Measurements from ENCODE around the gene NMBR.
"Not testable (repeated sequence)": the region's sequence is repeated elsewhere in the genome, so short reads cannot be mapped to it uniquely, and the experiment has no call there.

NMBR gene

GRCh38 chr6:142154336-142154735 is 7.4 kb upstream of the NMBR start:
- no peak for DNase-seq

DNA sequence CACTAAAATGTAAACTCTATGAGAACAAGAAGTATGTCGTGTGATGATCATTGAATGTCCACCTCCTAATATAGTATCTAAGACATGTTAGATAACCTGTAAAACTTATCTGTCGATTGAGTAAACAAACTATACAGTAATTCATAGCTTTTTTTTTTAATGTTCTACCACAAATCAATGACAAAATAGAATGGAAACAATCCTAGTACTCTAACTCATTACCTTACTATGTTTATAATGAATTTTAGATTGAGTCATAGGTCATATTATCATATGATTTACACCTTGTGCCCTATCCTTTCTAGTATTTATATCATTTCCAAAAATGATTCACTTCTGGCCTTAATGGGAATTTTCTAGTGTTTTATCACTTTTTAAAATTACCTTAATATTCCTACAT is 6.3 kb upstream of the NMBR start:
- no peak for DNase-seq

DNA sequence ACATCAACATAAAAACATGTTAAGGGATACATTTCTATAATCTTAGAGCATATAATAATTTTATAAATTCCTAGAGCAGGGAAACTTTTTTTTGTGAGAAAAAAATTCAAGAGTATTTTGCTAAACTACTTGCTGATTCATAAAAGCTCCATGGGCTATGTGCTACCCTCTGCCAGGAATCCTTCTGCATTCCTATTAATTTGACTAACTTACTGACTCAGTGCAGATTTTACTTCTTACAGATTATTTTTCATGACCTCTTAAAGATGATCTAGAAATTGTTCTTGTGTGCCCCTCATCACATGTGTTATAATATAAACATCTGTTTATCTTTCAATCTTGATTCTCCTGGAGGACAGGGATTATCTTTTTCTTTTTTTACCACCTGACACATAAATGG is 5.8 kb upstream of the NMBR start:
- DNase-seq = peak; percentile 57

DNA sequence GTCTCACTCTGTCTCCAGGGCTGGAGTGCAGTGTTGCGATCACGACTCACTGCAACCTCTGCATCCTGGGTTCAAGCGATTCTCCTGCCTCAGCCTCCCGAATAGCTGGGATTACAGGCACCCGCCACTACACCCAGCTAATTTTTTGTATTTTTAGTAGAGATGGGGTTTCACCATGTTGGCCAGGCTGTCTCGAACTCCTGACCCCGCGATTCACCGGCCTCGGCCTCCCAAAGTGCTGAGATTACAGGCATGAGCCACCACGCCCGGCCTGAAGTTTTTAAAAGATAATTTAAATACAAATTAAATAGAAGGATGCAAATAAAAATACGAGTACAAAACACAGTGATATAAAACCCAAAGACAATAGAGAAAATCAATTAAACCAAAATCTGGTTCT is 5.4 kb downstream of the NMBR start:
- not testable (repeated sequence) for DNase-seq

GRCh38 chr6:142138876-142139275 is 8.0 kb downstream of the NMBR start:
- DNase-seq = no peak

- no peak for DNase-seq
Observed at GRCh38 chr6:142132625-142133024, 14.3 kb downstream of the NMBR start, which contains the start of gene GJE1. TSS of gene GJE1 (plus strand) at chr6:142132925. CDS start at chr6:142133159, 234 bp downstream.

GRCh38 chr6:142130814-142131213 is 16.1 kb downstream of the NMBR start:
- no peak for DNase-seq

DNA sequence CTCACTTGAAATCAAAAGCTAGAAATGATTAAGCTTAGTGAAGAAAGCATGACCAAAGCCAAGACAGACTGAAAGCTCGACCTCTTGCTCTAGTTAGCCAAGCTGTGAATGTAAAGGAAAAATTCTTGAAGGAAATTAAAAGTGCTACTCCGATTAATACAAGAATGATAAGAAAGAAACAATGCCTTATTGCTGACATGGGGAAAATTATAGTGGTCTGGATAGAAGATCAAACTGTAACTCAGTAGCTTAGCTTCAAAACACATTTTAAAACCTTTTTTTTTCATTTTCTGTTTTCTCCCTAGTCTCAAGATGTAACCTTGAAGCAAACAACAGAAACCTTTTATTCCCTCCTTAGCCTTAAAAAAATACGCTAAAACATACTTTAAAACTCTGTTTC is 25.6 kb downstream of the NMBR start:
- no peak for DNase-seq

DNA sequence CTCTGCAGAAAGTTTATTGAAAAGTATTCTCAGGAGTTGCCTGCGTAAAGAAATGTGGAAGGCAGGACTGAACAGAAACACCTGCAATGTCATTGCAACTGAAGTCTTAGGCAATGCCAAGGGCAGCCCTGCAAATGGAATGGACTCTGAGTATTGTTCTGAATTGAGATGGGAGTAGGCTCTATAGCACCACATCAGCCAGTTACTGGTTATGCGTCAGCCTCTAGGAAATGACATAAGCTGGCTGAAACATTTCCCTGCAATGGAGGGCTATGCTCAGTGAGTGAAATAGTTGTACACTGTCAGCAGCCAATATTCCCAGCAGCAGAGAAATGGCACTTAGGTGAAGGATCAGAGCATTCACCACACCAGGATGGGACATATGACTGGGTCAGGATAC is 28.0 kb downstream of the NMBR start:
- peak; percentile 10 for DNase-seq

DNA sequence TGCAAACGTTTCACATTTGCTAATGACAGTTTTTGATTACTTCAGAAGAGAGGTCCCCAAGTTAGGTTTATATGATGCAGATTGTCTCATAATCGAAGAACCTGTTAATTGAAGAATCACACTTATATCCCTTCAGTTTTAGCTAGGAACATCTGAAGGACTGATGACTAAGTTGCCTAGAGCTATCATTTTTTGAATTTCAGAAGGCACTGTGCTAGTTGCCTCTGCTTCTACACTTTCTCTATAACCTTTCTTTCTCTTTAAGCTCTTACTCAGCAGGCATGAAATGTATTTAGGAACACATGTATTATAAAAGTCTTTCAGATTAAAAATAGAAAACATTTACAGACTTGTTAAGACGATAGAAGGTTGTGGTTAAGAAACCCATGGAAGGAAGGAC is 28.6 kb downstream of the NMBR start:
- no peak for DNase-seq

DNA sequence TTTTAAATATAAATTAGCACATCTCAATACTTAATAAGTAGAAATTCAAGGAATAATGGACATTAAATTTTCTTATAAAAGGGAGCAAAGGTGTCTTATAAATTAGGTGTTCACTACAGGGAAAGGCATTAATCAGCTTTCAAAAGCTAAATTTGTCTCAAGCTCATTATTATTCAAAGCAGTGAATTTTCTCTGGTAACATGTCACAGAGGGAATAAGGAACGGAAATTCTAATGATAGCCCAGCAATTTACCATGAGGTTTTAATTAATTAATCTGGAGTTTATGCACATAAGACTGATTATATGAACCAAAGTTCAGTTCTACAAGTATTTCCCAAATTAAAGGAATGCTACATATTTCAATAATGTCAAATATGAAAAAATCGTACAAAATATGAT is 29.6 kb downstream of the NMBR start:
- no peak for DNase-seq

DNA sequence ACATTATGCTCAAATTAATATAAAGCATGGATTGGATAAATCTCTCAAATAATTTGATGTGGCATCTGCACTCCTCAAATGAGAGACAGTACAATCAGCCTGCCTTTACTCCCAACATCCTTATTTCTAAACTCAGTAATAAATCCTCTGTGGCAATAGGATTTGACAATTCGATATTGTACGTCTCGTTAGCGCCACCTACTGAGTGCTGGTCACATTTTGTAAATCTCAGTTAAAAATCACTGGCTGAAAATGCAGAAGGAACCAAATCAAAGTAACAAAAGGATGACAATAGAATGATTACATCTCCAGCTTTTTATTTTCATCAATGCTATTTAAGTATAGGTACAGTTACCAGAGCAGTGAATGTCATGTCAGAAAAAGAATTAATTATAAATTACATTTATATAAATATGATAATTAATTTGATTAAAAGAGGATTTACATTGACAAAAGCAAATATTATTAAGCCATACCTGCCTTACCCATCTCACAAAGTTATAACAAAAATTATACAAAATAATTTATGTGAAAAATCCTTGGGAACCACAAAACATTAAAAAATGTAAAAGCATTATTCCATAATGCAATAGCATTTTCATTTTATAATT is 34.4 kb downstream of the NMBR start:
- DNase-seq = peak; percentile 35

- not testable (repeated sequence) for DNase-seq
Observed at GRCh38 chr6:142110820-142111219, 36.1 kb downstream of the NMBR start.

DNA sequence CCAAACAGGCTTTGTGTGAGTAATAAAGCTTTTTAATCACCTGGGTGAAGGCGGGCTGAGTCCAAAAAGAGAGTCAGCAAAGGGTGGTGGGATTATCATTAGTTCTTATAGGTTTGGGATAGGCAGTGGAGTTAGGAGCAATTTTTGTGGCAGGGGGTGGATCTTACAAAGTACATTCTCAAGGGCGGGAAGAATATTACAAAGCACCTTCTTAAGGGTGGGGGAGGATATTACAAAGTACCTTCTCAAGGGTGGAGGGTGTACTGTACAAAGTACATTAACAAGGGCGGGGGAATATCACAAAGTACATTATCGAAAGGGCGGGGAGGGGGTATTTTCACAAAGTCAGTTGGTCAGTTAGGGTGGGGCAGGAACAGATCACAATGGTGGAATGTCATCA is 42.1 kb downstream of the NMBR start:
- DNase-seq = not testable (repeated sequence)

GRCh38 chr6:142088858-142089216 is 58.1 kb downstream of the NMBR start:
- peak; percentile 4 for DNase-seq

DNA sequence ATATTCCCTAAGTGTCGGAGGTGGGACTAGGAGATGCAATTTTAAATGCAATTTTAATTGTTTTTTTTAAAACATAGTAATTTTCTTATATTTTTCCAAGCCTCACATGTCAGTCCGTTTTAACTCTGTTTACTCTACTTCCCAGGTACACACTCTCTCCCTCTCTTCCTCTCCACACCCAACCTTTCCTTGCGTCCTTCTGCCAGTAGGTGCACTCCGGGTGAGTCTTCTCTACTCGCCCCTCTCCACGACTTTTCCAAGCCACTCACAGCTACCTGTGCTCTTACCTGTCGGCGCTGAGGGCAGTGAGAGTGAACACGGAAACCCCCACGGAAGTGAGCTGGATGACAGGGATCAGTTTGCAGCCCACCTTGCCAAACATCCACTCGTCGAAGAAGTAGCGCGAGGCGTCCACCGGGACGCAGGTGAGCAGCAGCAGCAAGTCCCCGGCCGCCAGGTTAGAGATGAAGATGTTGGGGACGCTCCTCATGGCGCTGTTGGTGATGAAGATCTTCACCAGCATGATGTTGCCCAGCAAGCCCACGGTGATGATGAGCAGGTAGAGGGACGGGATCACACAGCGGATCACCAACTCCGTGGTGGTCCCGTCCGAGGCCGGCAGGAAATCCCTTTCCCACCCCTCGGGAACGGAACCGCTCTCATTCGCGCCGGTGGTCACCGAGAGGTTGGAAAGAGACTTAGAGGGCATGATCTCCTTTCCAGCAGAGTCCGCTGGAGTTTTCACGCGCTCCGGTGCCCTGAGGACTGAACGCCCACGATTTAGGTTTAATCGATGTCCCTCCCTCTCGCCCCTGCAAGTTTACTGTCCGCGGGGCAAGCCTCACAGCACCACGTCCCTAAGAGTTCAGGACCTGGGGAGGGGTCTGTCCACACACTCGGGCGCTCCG is 58.7 kb downstream of the NMBR start:
- DNase-seq = no peak

- DNase-seq = no peak
Observed at GRCh38 chr6:142079130-142079529, 67.8 kb downstream of the NMBR start.

DNA sequence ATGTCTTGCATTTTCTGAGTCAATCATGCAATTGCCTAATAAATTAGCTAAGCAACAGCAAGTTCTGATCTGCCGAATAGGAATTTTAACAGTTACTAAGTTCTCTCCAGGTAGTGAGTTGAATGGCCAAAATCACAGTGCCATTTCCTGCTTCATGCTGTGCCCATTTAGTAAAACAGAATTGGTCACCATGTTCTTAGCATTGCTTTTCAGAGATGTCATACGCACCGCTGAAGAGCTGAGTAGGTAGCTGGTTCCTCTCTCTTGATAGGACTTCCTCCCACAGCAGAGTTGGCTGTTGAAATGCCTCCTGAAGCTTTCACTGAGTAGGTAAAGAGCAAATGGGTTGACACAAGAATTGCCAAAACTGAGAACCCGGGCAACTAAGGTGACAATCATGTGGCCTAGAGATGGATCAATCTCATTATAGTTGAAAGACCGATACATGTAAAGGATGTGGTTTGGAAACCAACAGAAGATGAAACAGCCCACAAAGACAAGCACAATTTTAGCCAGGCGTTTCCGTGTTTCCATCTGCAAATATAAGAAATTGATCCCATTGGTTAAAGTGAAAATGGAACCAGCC is 71.3 kb downstream of the NMBR start:
- DNase-seq = no peak

DNA sequence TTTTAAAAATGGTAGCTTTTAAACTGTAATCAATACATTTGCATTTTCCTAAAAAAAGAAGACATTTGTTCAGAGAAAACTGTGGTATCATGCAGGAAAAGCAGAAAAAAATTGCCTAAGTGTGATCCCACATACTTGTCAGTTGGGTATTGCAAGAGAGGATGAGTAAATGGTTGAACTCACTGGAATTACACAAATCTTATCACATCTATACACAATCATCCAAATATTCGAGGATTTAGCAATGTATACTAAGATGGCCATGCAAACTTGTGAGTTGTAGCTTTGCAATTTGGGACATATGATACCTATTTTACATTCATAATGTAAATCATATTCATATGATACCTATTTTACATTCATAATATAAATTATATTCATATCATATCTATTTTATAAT is 72.4 kb downstream of the NMBR start:
- DNase-seq = peak; percentile 14

- DNase-seq = no peak
Observed at GRCh38 chr6:142071981-142072380, 74.9 kb downstream of the NMBR start.

- no peak for DNase-seq
Observed at GRCh38 chr6:142068416-142068815, 78.5 kb downstream of the NMBR start.

DNA sequence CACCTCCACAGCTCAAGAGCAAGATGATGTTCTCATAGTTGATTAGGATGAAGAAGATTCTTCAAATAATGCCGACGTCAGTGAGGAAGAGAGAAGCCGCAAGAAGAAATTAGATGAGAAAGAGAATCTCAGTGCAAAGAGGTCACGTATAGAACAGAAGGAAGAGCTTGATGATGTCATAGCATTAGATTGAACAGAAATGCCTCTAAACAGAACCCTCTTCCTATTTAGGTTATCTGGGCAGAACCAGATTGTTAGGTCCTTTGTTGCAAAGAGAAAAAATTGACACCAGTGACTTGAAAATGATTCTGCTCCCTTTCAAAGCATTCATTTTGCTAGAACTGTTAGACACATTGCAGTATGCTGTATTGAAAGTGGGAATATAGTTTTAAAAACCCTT is 84.1 kb downstream of the NMBR start:
- not testable (repeated sequence) for DNase-seq

DNA sequence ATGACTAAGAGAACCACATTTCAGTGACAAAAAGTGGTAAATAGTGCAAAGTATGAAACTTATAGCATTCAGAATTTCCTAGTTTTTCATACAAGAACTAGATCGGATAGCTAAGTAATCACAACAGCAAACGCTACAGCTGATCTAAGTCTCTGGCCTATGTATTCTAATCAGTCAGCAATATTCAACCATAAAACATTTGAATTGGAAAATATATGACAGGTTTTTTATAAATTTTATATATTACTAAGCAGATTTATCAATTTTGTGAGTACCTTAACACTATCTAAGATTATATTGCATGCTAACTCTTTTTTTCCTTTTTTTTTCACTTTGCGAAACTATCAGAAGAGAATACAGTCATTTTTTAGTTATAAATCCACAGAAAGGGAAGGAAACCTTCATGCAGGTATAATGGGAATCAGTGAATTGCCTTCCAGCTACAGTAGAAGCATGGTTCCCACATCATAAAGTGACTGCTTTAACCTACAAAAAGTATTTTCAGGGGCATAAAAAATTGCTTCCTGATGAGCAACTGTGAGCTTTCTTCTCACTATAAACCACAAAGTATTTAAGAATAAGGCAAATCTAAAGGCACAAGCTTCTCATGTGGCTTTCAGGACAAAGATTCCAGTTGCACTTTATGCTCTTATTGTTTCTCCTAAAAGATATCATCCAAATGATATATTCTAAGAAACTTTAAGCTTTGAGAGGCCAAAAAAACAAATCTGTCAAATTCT is 88.2 kb downstream of the NMBR start:
- DNase-seq = no peak

Data from NCI-H226 (cell line).